ENCODE data around the gene SP2. TPM values are rescaled to one million over a fixed set of nuclear protein-coding genes. Genes with fewer than 3 reads are reported as not detected.

The SP2 gene
- total and polyA plus RNA-seq, 2 donors from 2014 or later = 9.0 to 23.6 TPM

DNA sequence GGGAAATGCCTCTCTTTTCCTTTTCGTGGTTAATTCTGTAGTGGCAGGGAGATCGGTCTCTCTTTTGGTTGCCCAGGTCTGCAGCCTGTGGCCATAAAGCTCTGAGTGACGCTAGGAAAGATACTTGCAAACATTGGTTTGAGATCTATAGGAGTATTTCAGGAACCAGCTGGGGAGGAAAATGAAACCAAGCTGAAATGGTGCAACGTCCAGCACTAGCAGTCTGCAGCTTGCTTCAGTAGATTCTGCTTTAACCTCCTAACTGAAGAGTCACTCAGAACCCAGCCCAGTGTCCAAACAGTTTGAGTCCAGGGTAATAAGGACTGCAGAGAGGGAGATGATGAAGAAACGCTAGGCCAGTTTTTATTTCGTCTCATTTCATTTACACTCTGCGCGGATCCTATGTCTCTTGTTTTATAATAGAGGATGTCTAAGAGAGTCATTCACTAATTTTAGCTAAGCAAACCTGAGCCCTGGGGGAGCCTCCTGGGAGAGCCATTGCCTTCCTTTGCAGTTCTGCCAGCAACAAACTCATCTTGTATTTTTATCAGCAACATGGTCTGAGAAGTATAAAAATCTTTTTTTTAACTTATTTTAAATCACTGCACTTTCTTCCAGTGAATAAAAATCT is 12.0 kb downstream of the SP2 start:
- DNase-seq (no peak), FAIRE-seq (no peak)
- Histone ChIP-seq H3K36me3 (ENCODE audit: control insufficient read depth in 2 of 3, insufficient read depth in 3 of 3, low read length in 3 of 3) (no peaks in the 10 kb centered on the region), H3K9ac (ENCODE audit: low read length in 3 of 3) (no peak overlapping the region), H3K27ac (ENCODE audit: low read depth in 2 of 2, low read length in 2 of 2) (no peak overlapping the region), H3K4me3 (ENCODE audit: low read length in 3 of 3) (no peak overlapping the region), H3K9me3 (ENCODE audit: control insufficient read depth in 2 of 3, insufficient read depth in 1 of 3, low read length in 3 of 3) (no peaks in the 10 kb centered on the region), H3K4me1 (ENCODE audit: control insufficient read depth in 2 of 3, insufficient read depth in 2 of 3, low read depth in 1 of 3, low read length in 3 of 3) (peaks cover 0 to 30% (median 20%) of the 10 kb centered on the region in 3 donors), H3K27me3 (ENCODE audit: control insufficient read depth, insufficient read depth, low read length) (no peaks in the 10 kb centered on the region)
- TF ChIP-seq, protein P1, sequence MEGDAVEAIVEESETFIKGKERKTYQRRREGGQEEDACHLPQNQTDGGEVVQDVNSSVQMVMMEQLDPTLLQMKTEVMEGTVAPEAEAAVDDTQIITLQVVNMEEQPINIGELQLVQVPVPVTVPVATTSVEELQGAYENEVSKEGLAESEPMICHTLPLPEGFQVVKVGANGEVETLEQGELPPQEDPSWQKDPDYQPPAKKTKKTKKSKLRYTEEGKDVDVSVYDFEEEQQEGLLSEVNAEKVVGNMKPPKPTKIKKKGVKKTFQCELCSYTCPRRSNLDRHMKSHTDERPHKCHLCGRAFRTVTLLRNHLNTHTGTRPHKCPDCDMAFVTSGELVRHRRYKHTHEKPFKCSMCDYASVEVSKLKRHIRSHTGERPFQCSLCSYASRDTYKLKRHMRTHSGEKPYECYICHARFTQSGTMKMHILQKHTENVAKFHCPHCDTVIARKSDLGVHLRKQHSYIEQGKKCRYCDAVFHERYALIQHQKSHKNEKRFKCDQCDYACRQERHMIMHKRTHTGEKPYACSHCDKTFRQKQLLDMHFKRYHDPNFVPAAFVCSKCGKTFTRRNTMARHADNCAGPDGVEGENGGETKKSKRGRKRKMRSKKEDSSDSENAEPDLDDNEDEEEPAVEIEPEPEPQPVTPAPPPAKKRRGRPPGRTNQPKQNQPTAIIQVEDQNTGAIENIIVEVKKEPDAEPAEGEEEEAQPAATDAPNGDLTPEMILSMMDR (IDR thresholded peaks at IDR 0.05; ENCODE audit: borderline replicate concordance, extremely low read depth, insufficient read depth) = no peak
- intact Hi-C loops (cut with DNase I) = no loop called here

DNA sequence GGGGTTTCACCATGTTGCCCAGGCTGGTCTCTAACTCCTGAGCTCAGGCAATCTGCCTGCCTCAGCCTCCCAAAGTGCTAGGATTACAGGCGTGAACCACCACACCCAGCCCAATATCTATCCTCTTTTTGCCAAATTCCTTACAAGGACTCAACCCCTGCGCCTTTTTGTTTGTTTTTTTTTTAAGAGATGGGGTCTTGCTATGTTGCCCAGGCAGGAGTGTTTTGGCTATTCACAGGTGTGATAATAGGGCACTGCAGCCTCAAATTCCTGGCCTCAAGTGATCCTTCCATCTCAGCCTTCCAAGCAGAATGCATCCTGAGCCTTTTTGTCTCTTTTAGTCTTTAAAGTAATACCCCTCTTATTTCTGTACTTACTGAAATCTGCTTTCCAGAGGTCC is 17.0 kb downstream of the SP2 start:
- no peak for FAIRE-seq

DNA sequence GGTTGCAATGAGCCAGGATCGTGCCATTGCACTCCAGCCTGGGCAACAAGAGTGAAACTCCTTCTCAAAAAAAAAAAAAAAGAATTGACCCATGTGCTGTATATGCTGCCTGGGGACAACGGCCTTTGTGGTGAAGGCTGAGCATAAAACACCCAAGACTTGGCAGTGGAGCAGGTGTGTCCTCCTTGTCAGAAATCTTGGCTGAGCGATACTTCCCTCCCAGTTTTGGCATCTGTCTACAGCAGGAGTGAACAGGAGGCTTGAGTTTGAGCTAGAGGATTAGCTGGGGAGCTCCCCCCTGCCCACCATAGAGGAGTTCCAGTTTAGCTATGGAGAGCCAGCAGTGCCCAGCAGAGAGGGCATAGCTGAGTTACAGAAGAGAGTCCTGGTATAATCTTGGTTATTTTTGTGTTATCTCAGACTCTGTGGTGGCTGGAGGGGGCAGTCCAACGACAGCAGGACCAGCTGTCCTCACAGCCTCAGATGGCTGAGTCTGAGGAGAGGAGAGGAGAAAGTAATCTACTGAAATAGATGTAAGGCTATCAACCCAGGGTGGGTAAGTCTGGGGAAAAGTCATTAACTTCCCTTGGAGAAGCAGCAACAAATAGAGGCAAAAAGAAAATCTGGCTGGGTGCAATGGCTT is 18.4 kb downstream of the SP2 start:
- TF ChIP-seq, protein P1 (IDR thresholded peaks at IDR 0.05; ENCODE audit: borderline replicate concordance, extremely low read depth, insufficient read depth) = no peak
- FAIRE-seq (no peak), DNase-seq (no peak)
- Histone ChIP-seq H3K4me1 (ENCODE audit: control insufficient read depth in 2 of 3, insufficient read depth in 2 of 3, low read depth in 1 of 3, low read length in 3 of 3) (no peaks in the 10 kb centered on the region), H3K9ac (ENCODE audit: low read length in 3 of 3) (no peak overlapping the region), H3K36me3 (ENCODE audit: control insufficient read depth in 2 of 3, insufficient read depth in 3 of 3, low read length in 3 of 3) (peaks cover 0 to 12% (median 0%) of the 10 kb centered on the region in 3 donors), H3K4me3 (ENCODE audit: low read length in 3 of 3) (no peak overlapping the region), H3K27ac (ENCODE audit: low read depth in 2 of 2, low read length in 2 of 2) (no peak overlapping the region), H3K9me3 (ENCODE audit: control insufficient read depth in 2 of 3, insufficient read depth in 1 of 3, low read length in 3 of 3) (no peaks in the 10 kb centered on the region), H3K27me3 (ENCODE audit: control insufficient read depth, insufficient read depth, low read length) (no peaks in the 10 kb centered on the region)
- intact Hi-C loops (cut with DNase I) = no loop called here

More for the DNA sequence above, 17.0 kb downstream of the SP2 start:
- Histone ChIP-seq H3K4me3 (ENCODE audit: low read length in 3 of 3) (no peak overlapping the region), H3K27ac (ENCODE audit: low read depth in 2 of 2, low read length in 2 of 2) (no peak overlapping the region), H3K27me3 (ENCODE audit: control insufficient read depth, insufficient read depth, low read length) (no peaks in the 10 kb centered on the region), H3K4me1 (ENCODE audit: control insufficient read depth in 2 of 3, insufficient read depth in 2 of 3, low read depth in 1 of 3, low read length in 3 of 3) (peaks cover 0 to 2% (median 0%) of the 10 kb centered on the region in 3 donors), H3K9ac (ENCODE audit: low read length in 3 of 3) (no peak overlapping the region), H3K36me3 (ENCODE audit: control insufficient read depth in 2 of 3, insufficient read depth in 3 of 3, low read length in 3 of 3) (peaks cover 0 to 12% (median 0%) of the 10 kb centered on the region in 3 donors), H3K9me3 (ENCODE audit: control insufficient read depth in 2 of 3, insufficient read depth in 1 of 3, low read length in 3 of 3) (no peaks in the 10 kb centered on the region)
- DNase-seq = no peak
- intact Hi-C loops (cut with DNase I) = no loop called here
- TF ChIP-seq, protein P1 (IDR thresholded peaks at IDR 0.05; ENCODE audit: borderline replicate concordance, extremely low read depth, insufficient read depth) = no peak

All from kidney (tissue), 14 donors.